Gastrocnemius medialis (tissue), 4 donors: Measurements from ENCODE around the gene EPB41L3. TPM values are rescaled to one million over a fixed set of nuclear protein-coding genes. Genes with fewer than 3 reads are reported as not detected.
A peak's percentile ranks its signal among the peaks of the same experiment; 100 is the strongest.

Experiments used
- ATAC-seq, 2 donors: fragments of 150-250 bp; one replicate each; pipeline ENCODE4 v1.9.1; 2016
- DNase-seq, 2 donors: peaks; one replicate each; pipeline ENCODE4 v3.0.0-alpha.2; 2019
- H3K27ac ChIP-seq, 4 donors: fragments of 200-600 bp; sonication (generic); 1 replicate in 1 of 4; 2 replicates in 3 of 4; pipeline ENCODE4 v1.5.1; 2016 to 2018; ENCODE audit warnings: mild to moderate bottlenecking in 2 of 4, moderate library complexity in 1 of 4
- H3K27me3 ChIP-seq, 3 donors: fragments of 200-600 bp; sonication (generic) in 2 of 3; 1 replicate in 1 of 3; 2 replicates in 2 of 3; pipeline versions ENCODE4 v1.5.1 to v1.6.0; 2016 to 2019; ENCODE audit warnings: mild to moderate bottlenecking in 1 of 3, moderate library complexity in 1 of 3
- H3K36me3 ChIP-seq, 2 donors: fragments of 200-600 bp; sonication (generic) in 1 of 2; one replicate each; pipeline ENCODE4 v1.5.1; 2017 to 2018
- H3K4me1 ChIP-seq, 2 donors: fragments of 200-600 bp; sonication (generic) in 1 of 2; one replicate each; pipeline ENCODE4 v1.5.1; 2016 to 2017; ENCODE audit warnings: mild to moderate bottlenecking in 2 of 2
- H3K4me3 ChIP-seq, 4 donors: fragments of 200-600 bp; sonication (generic) in 3 of 4; 1 replicate in 1 of 4; 2 replicates in 3 of 4; pipeline ENCODE4 v1.5.1; 2016 to 2019; ENCODE audit warnings: mild to moderate bottlenecking in 2 of 4
- H3K9me3 ChIP-seq, 3 donors: fragments of 200-600 bp; sonication (generic) in 2 of 3; 1 replicate in 1 of 3; 2 replicates in 2 of 3; pipeline ENCODE4 v1.5.1; 2016 to 2019
- POLR2A ChIP-seq, 2 donors: fragments of 450-650 bp; IDR thresholded peaks; one replicate each; pipeline ENCODE4 v1.6.1; 2017; ENCODE audit warnings: antibody characterized with exemption in 2 of 2, mild to moderate bottlenecking in 2 of 2, moderate library complexity in 2 of 2
- in situ Hi-C, 4 donors: fragments of 200-750 bp; cut with MboI; loops; one replicate each; pipeline versions ENCODE4 v1.15.0 to v1.8.0; 2017; ENCODE audit warnings: low sequenced_read_pairs in 4 of 4
- intact Hi-C: fragments of 100-400 bp; cut with DNase I; formaldehyde crosslinking; loops from one replicate; pipeline ENCODE4 v1.15.1; 2023; ENCODE audit warnings: low total_unique reads
- total RNA-seq, 4 donors: library from RNA; depleted of rRNA; stranded (reverse); fragments of >200 nt; gene quantifications; one replicate each; pipeline versions ENCODE4 v1.1.0 to v1.2.3, GENCODE V29; 2016
- TF ChIP-seq, protein P1 (sequence below), 5 experiments: fragments of 450-650 bp in 3 of 5; fragments of 200-600 bp in 2 of 5; sonication (generic) in 2 of 5; IDR thresholded peaks in 4 of 5; conservative IDR thresholded peaks in 1 of 5; 1 replicate in 4 of 5; 2 replicates in 1 of 5; pipeline ENCODE4 v1.5.1; 2016 to 2019; ENCODE audit warnings: antibody characterized with exemption in 5 of 5, mild to moderate bottlenecking in 3 of 5, moderate library complexity in 3 of 5

EPB41L3 gene
- total RNA-seq, 4 donors from 2014 or later, result 9.2 to 24.4 (median 14.5) TPM

- TF ChIP-seq, protein P1, sequence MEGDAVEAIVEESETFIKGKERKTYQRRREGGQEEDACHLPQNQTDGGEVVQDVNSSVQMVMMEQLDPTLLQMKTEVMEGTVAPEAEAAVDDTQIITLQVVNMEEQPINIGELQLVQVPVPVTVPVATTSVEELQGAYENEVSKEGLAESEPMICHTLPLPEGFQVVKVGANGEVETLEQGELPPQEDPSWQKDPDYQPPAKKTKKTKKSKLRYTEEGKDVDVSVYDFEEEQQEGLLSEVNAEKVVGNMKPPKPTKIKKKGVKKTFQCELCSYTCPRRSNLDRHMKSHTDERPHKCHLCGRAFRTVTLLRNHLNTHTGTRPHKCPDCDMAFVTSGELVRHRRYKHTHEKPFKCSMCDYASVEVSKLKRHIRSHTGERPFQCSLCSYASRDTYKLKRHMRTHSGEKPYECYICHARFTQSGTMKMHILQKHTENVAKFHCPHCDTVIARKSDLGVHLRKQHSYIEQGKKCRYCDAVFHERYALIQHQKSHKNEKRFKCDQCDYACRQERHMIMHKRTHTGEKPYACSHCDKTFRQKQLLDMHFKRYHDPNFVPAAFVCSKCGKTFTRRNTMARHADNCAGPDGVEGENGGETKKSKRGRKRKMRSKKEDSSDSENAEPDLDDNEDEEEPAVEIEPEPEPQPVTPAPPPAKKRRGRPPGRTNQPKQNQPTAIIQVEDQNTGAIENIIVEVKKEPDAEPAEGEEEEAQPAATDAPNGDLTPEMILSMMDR (IDR thresholded peaks at IDR 0.05 in 4 of 5, conservative IDR thresholded peaks at IDR 0.05 in 1 of 5), result no peak
- no peak for TF ChIP-seq POLR2A (IDR thresholded peaks at IDR 0.05)
- in situ Hi-C loops (no loop called here), intact Hi-C loops (no loop called here)
- Histone ChIP-seq H3K27me3 (no peaks in the 10 kb centered on the region), H3K36me3 (no peaks in the 10 kb centered on the region), H3K4me1 (no peaks in the 10 kb centered on the region), H3K9me3 (no peaks in the 10 kb centered on the region), H3K4me3 (no peak overlapping the region), H3K27ac (no peak overlapping the region)
- ATAC-seq (no peak), DNase-seq (peak in 1 of 2 donors; percentile 15)
These were observed 126.5 kb downstream of the EPB41L3 start for GRCh38 chr18:5417342-5417741.

GRCh38 chr18:5416112-5416511, 127.7 kb downstream of the EPB41L3 start:
- intact Hi-C loops (no loop called here), in situ Hi-C loops (no loop called here)
- Histone ChIP-seq H3K9me3 (no peaks in the 10 kb centered on the region), H3K27me3 (no peaks in the 10 kb centered on the region), H3K4me3 (no peak overlapping the region), H3K4me1 (no peaks in the 10 kb centered on the region), H3K36me3 (no peaks in the 10 kb centered on the region), H3K27ac (no peak overlapping the region)
- no peak for TF ChIP-seq POLR2A (IDR thresholded peaks at IDR 0.05)
- TF ChIP-seq, protein P1 (IDR thresholded peaks at IDR 0.05 in 4 of 5, conservative IDR thresholded peaks at IDR 0.05 in 1 of 5), result no peak
- DNase-seq (no peak), ATAC-seq (no peak)

DNA sequence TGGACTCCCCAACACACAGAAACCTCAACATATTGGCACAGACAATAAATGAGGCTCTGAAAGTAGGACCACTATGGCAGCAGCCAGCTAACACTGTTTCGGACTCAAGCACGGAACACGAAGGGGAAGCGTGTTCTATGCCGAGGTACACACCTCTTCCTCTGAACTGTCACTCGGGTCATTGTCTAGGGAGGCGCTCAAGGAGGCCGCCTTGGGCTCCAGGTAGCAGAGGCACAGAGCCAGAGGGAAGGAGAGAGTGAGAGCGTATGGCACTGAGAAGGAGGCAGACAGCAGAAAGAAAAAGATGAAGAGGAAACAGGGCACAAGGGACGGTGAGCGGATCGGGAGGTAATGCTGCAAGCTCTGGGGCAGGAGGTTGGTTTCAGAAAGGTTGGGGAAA, 128.1 kb downstream of the EPB41L3 start:
- no peak for TF ChIP-seq POLR2A (IDR thresholded peaks at IDR 0.05)
- TF ChIP-seq, protein P1 (IDR thresholded peaks at IDR 0.05 in 4 of 5, conservative IDR thresholded peaks at IDR 0.05 in 1 of 5), result no peak
- no peak for DNase-seq
- H3K9me3 ChIP-seq, result no peaks in the 10 kb centered on the region
- H3K4me1 ChIP-seq, result no peaks in the 10 kb centered on the region
- no peak overlapping the region for H3K4me3 ChIP-seq
- H3K36me3 ChIP-seq, result no peaks in the 10 kb centered on the region
- H3K27me3 ChIP-seq, result no peaks in the 10 kb centered on the region
- no peak for ATAC-seq
- intact Hi-C loops (no loop called here), in situ Hi-C loops (no loop called here)
- no peak overlapping the region for H3K27ac ChIP-seq

DNA sequence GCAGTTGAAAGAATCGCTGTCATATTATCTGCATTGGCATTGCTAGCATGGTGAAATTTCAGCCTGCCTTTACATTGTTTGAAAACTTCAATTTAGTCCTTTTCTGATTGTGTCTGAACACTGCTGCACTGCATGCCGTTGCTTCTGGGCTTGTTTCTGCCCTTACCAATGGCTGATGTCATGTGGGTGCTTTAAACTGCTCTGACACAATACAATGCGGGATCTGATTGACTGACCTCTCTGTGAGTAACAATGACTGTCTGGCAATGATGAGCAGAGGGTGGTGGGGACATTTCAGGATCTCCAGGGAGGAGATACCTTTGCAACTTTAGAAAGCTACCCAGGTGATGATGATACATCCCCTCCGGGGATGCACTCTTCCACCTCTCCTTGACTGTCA, 128.8 kb downstream of the EPB41L3 start:
- no peak for ATAC-seq
- Histone ChIP-seq H3K4me1 (no peaks in the 10 kb centered on the region), H3K4me3 (no peak overlapping the region), H3K27me3 (no peaks in the 10 kb centered on the region), H3K9me3 (no peaks in the 10 kb centered on the region), H3K36me3 (no peaks in the 10 kb centered on the region), H3K27ac (no peak overlapping the region)
- TF ChIP-seq POLR2A (IDR thresholded peaks at IDR 0.05), result no peak
- TF ChIP-seq, protein P1 (IDR thresholded peaks at IDR 0.05 in 4 of 5, conservative IDR thresholded peaks at IDR 0.05 in 1 of 5), result no peak
- intact Hi-C loops, result no loop called here
- in situ Hi-C loops, result no loop called here
- no peak for DNase-seq

DNA sequence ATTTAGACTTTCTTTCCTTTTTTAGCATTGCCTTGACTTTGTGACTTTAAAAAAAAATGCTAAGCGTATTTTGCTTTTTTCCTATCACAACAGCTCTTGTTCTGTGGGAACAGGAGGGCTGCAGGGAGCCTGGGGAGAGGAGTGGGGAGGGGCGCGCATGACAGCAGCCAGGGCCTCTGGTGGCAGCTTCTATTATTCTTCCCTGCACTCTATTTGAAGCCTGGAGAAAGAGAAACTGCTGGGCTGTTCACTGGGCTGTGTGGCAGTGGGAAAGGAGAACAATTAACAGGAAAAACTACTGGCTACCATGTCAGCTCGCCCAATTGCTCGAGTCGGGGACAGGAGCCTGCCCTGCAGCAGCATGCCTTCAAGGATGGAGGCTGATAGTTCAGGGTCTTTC, 129.3 kb downstream of the EPB41L3 start:
- Histone ChIP-seq H3K9me3 (no peaks in the 10 kb centered on the region), H3K36me3 (no peaks in the 10 kb centered on the region), H3K4me3 (no peak overlapping the region), H3K27me3 (no peaks in the 10 kb centered on the region), H3K4me1 (no peaks in the 10 kb centered on the region), H3K27ac (no peak overlapping the region)
- intact Hi-C loops (no loop called here), in situ Hi-C loops (no loop called here)
- ATAC-seq, result no peak
- no peak for DNase-seq
- no peak for TF ChIP-seq POLR2A (IDR thresholded peaks at IDR 0.05)
- TF ChIP-seq, protein P1 (IDR thresholded peaks at IDR 0.05 in 4 of 5, conservative IDR thresholded peaks at IDR 0.05 in 1 of 5), result no peak
